K562 (cell line): ENCODE data around the gene RAB6A. TPM values are rescaled to one million over a fixed set of nuclear protein-coding genes. Genes with fewer than 3 reads are reported as not detected.
A peak's percentile ranks its signal among the peaks of the same experiment; 100 is the strongest.

ENCODE experiments used
- AFF4 ChIP-seq: sonication (generic); formaldehyde crosslinking; IDR thresholded peaks from 2 replicates; pipeline ENCODE4 v1.8.0; 2023; ENCODE audit warnings: mild to moderate bottlenecking, missing genetic modification reagents
- ARHGAP35 ChIP-seq: fragments of 450-650 bp; IDR thresholded peaks from 2 replicates; pipeline ENCODE4 v1.6.1; 2018; ENCODE audit not compliant: partially characterized antibody
- BACH1 ChIP-seq: fragments of 200-800 bp; sonication (Bioruptor generic); IDR thresholded peaks from 2 replicates; pipeline ENCODE4 v1.6.1; 2016; ENCODE audit warnings: missing genetic modification characterization, missing compliant biosample characterization
- CREB1 ChIP-seq, 2 experiments: sonication (generic) in 1 of 2; formaldehyde crosslinking in 1 of 2; IDR thresholded peaks; 2 replicates each; pipeline versions ENCODE4 v1.6.1 to v1.8.0; 2012 to 2022; ENCODE audit warnings: inconsistent platforms in 1 of 2, mild to moderate bottlenecking in 1 of 2, missing genetic modification reagents in 1 of 2, moderate library complexity in 1 of 2
- ETS2 ChIP-seq: IDR thresholded peaks from 2 replicates; pipeline ENCODE4 v1.6.1; 2016; ENCODE audit warnings: borderline replicate concordance, missing genetic modification characterization, mild to moderate bottlenecking, moderate library complexity, missing compliant biosample characterization; ENCODE audit not compliant: poor library complexity, severe bottlenecking
- SIN3B ChIP-seq: fragments of 450-650 bp; IDR thresholded peaks from 2 replicates; pipeline ENCODE4 v1.6.1; 2017; ENCODE audit warnings: low read depth, mild to moderate bottlenecking, moderate library complexity
- TAL1 ChIP-seq: fragments of 450-650 bp; IDR thresholded peaks from 2 replicates; pipeline ENCODE4 v1.6.1; 2016; ENCODE audit warnings: mild to moderate bottlenecking
- ZNF282 ChIP-seq: sonication (generic); formaldehyde crosslinking; IDR thresholded peaks from 2 replicates; pipeline ENCODE4 v1.8.1; 2023; ENCODE audit warnings: missing genetic modification reagents
- ZNF609 ChIP-seq: sonication (generic); formaldehyde crosslinking; IDR thresholded peaks from 2 replicates; pipeline ENCODE4 v1.8.1; 2023; ENCODE audit warnings: missing genetic modification reagents, mild to moderate bottlenecking, borderline replicate concordance
- polyA plus RNA-seq, 8 experiments: library from polyadenylated mRNA; depleted of rRNA in 4 of 8; stranded (reverse) in 5 of 8; unstranded in 3 of 8; fragments of >200 nt; fragmentation: Nextera tagmentation in 2 of 8; fragmentation: Illumina TruSeq in 1 of 8; extraction: Ambion mirVana in 2 of 8; extraction: Trizol in 1 of 8; gene quantifications; 2 replicates each; pipeline versions ENCODE4 v1.2.1 to v1.2.3, GENCODE V29; 2011 to 2014; ENCODE audit warnings: inconsistent platforms in 1 of 8, missing spikeins in 1 of 8
- total RNA-seq, 7 experiments: library from RNA; depleted of rRNA in 6 of 7; stranded (reverse); fragments of >200 nt in 6 of 7; fragmentation: Illumina TruSeq in 2 of 7; extraction: Trizol in 2 of 7; gene quantifications; 2 replicates each; pipeline versions ENCODE4 v1.2.1 to v1.2.3, GENCODE V29; 2011 to 2021; ENCODE audit warnings: low replicate concordance in 1 of 7
- TF ChIP-seq, protein P1 (sequence below): sonication (generic); formaldehyde crosslinking; IDR thresholded peaks from 2 replicates; pipeline ENCODE4 v1.8.0; 2023; ENCODE audit warnings: missing genetic modification reagents, mild to moderate bottlenecking, borderline replicate concordance

Gene RAB6A
- total and polyA plus RNA-seq, 9 of the 15 experiments (the other 6 are each of a cell fraction or from before 2014, with no cell fraction given) = 14.0 to 95.3 (median 45.4) TPM

DNA sequence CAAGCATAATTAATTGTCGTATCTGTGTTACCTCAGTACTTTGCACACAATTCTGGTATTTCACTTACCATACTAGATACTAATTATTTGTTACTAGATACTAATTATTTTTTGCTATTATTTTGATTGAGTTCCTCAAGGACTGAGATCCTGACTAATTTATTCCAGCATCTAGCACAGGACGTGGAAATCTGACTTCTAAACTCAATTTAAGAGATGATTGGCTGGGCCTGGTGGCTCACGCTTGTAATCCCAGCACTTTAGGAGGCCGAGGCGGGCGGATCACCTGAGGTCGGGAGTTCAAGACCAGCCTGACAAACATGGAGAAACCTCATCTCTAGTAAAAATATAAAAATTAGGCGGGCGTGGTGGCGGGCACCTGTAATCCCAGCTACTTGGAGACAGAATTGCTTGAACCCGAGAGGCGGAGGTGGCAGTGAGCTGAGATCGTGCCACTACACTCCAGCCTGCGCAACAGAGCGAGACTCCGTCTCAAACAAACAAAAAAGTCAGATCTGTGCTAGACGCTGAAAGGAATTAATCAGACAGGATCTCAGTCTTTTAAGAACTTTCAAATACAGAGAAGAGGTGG lies 26.3 kb upstream of the RAB6A start (continued):
- TF ChIP-seq CREB1 (IDR thresholded peaks at IDR 0.05) = no peak
- 0 out of 2 replicates have a peak, but pooled peaks have one; percentile 4 for TF ChIP-seq CREB1 (CRISPR knock-in tag; IDR thresholded peaks at IDR 0.05)
- no peak for TF ChIP-seq ETS2
- TF ChIP-seq ZNF609 = no peak
- no peak for TF ChIP-seq SIN3B
- TF ChIP-seq, protein P1, sequence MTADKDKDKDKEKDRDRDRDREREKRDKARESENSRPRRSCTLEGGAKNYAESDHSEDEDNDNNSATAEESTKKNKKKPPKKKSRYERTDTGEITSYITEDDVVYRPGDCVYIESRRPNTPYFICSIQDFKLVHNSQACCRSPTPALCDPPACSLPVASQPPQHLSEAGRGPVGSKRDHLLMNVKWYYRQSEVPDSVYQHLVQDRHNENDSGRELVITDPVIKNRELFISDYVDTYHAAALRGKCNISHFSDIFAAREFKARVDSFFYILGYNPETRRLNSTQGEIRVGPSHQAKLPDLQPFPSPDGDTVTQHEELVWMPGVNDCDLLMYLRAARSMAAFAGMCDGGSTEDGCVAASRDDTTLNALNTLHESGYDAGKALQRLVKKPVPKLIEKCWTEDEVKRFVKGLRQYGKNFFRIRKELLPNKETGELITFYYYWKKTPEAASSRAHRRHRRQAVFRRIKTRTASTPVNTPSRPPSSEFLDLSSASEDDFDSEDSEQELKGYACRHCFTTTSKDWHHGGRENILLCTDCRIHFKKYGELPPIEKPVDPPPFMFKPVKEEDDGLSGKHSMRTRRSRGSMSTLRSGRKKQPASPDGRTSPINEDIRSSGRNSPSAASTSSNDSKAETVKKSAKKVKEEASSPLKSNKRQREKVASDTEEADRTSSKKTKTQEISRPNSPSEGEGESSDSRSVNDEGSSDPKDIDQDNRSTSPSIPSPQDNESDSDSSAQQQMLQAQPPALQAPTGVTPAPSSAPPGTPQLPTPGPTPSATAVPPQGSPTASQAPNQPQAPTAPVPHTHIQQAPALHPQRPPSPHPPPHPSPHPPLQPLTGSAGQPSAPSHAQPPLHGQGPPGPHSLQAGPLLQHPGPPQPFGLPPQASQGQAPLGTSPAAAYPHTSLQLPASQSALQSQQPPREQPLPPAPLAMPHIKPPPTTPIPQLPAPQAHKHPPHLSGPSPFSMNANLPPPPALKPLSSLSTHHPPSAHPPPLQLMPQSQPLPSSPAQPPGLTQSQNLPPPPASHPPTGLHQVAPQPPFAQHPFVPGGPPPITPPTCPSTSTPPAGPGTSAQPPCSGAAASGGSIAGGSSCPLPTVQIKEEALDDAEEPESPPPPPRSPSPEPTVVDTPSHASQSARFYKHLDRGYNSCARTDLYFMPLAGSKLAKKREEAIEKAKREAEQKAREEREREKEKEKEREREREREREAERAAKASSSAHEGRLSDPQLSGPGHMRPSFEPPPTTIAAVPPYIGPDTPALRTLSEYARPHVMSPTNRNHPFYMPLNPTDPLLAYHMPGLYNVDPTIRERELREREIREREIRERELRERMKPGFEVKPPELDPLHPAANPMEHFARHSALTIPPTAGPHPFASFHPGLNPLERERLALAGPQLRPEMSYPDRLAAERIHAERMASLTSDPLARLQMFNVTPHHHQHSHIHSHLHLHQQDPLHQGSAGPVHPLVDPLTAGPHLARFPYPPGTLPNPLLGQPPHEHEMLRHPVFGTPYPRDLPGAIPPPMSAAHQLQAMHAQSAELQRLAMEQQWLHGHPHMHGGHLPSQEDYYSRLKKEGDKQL (CRISPR knock-in tag) = peak; percentile 62; the same call in 1 of the 2 replicates
- no peak for TF ChIP-seq ARHGAP35
- peak; percentile 33; the same call in 1 of the 2 replicates for TF ChIP-seq BACH1
- TF ChIP-seq AFF4 (CRISPR knock-in tag) = 0 out of 2 replicates have a peak, but pooled peaks have one; percentile 26
- TF ChIP-seq ZNF282 (CRISPR knock-in tag) = no peak
- TF ChIP-seq TAL1 = no peak
